Endothelial cell of hepatic sinusoid (primary cell): ENCODE data around the gene SUMF1.
"Not testable (repeated sequence)": the region's sequence is repeated elsewhere in the genome, so short reads cannot be mapped to it uniquely, and the experiment has no call there.

Source experiments
- in situ Hi-C: cut with HindIII; loops from 2 replicates; pipeline ENCODE4 v1.10.0; 2017; ENCODE audit warnings: low sequenced_read_pairs

Gene SUMF1

GRCh38 chr3:4343258-4343657 lies 123.8 kb downstream of the SUMF1 start:
- in situ Hi-C loops: no loop called here

- in situ Hi-C loops: no loop called here
Measured at GRCh38 chr3:4341336-4341675, 125.8 kb downstream of the SUMF1 start.

GRCh38 chr3:4340411-4341335 lies 126.4 kb downstream of the SUMF1 start:
- in situ Hi-C loops: no loop called here

- in situ Hi-C loops: no loop called here
Measured at GRCh38 chr3:4340077-4340410, 127.0 kb downstream of the SUMF1 start.

GRCh38 chr3:4338751-4339150 lies 128.3 kb downstream of the SUMF1 start:
- in situ Hi-C loops: no loop called here

- in situ Hi-C loops: no loop called here
Measured at GRCh38 chr3:4336850-4337546, 130.1 kb downstream of the SUMF1 start.

- in situ Hi-C loops: no loop called here
Measured at GRCh38 chr3:4335840-4336562, 131.1 kb downstream of the SUMF1 start.

GRCh38 chr3:4334548-4334947 lies 132.5 kb downstream of the SUMF1 start:
- in situ Hi-C loops: no loop called here

GRCh38 chr3:4332991-4333390 lies 134.1 kb downstream of the SUMF1 start:
- in situ Hi-C loops: no loop called here

- in situ Hi-C loops: no loop called here
Measured at GRCh38 chr3:4332574-4332973, 134.5 kb downstream of the SUMF1 start.

GRCh38 chr3:4332111-4332510 lies 135.0 kb downstream of the SUMF1 start:
- in situ Hi-C loops: no loop called here

GRCh38 chr3:4329806-4330205 lies 137.3 kb downstream of the SUMF1 start:
- in situ Hi-C loops: not testable (repeated sequence)

- in situ Hi-C loops: no loop called here
Measured at GRCh38 chr3:4326868-4327267, 140.2 kb downstream of the SUMF1 start.

GRCh38 chr3:4323246-4324027 lies 143.6 kb downstream of the SUMF1 start:
- in situ Hi-C loops: no loop called here

- in situ Hi-C loops: no loop called here
Measured at GRCh38 chr3:4322635-4323034, 144.4 kb downstream of the SUMF1 start.

GRCh38 chr3:4321732-4322131 lies 145.3 kb downstream of the SUMF1 start:
- in situ Hi-C loops: no loop called here

GRCh38 chr3:4320096-4320911 lies 146.8 kb downstream of the SUMF1 start:
- in situ Hi-C loops: no loop called here

- in situ Hi-C loops: no loop called here
Measured at GRCh38 chr3:4314688-4315087, 152.4 kb downstream of the SUMF1 start.

GRCh38 chr3:4313606-4314293 lies 153.3 kb downstream of the SUMF1 start:
- in situ Hi-C loops: no loop called here

GRCh38 chr3:4311496-4311895 lies 155.6 kb downstream of the SUMF1 start:
- in situ Hi-C loops: no loop called here
